ENCODE measurements around the gene RIIAD1.

- TF ChIP-seq POLR2A (IDR thresholded peaks at IDR 0.05) (no peak), CTCF (IDR thresholded peaks at IDR 0.05 in 4 of 5, conservative IDR thresholded peaks at IDR 0.05 in 1 of 5) (no peak)
These were observed 54.8 kb downstream of the RIIAD1 start for GRCh38 chr1:151775894-151776664.

Measured in gastrocnemius medialis (tissue), 4 donors.